ENCODE measurements around the gene GRIA4. TPM values are rescaled to one million over a fixed set of nuclear protein-coding genes. Genes with fewer than 3 reads are reported as not detected.
"Not testable (repeated sequence)": the region's sequence is repeated elsewhere in the genome, so short reads cannot be mapped to it uniquely, and the experiment has no call there.

GRIA4 gene
- total RNA-seq, 1 experiment from 2014 or later = not detected

- DNase-seq (ENCODE audit: low spot score) = no peak
These were observed 249.0 kb downstream of the GRIA4 start for GRCh38 chr11:105858841-105859240.

- no peak for DNase-seq (ENCODE audit: low spot score)
These were observed 250.2 kb downstream of the GRIA4 start for GRCh38 chr11:105860105-105860504.

GRCh38 chr11:105861225-105861624 lies 251.4 kb downstream of the GRIA4 start:
- peak; percentile 14 for DNase-seq (ENCODE audit: low spot score)

- peak; percentile 77 for DNase-seq (ENCODE audit: low spot score)
These were observed 253.0 kb downstream of the GRIA4 start for GRCh38 chr11:105862736-105863367.

GRCh38 chr11:105863523-105863922 lies 253.7 kb downstream of the GRIA4 start:
- DNase-seq (ENCODE audit: low spot score) = no peak

- no peak for DNase-seq (ENCODE audit: low spot score)
These were observed 257.9 kb downstream of the GRIA4 start for GRCh38 chr11:105867742-105868141.

DNA sequence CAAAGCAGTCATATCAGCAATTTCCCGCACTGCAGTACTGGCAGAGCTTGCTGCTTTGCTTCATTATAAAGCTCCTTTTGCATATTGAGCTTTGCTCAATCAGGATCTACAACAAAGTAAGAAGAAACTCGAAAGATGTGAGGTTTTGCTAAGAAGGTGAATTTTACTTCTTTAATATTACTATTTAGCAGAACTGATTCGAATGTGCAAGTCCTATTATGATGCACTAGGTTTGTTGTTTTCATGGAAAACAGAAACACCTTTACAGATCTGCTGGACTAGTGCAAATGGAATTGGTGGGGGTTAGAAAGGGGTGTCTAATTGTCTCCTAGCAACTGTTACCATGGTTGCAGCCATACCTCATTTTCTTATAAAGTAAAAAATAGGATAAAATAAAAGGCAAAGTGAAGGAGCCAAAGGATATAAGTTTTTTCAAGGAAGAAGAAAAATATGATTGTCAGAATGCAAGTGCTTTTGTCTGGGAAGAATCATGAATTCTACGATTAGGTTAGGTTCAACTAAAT lies 259.0 kb downstream of the GRIA4 start:
- no peak for DNase-seq (ENCODE audit: low spot score)

GRCh38 chr11:105870516-105871113 lies 260.7 kb downstream of the GRIA4 start:
- no peak for DNase-seq (ENCODE audit: low spot score)

DNA sequence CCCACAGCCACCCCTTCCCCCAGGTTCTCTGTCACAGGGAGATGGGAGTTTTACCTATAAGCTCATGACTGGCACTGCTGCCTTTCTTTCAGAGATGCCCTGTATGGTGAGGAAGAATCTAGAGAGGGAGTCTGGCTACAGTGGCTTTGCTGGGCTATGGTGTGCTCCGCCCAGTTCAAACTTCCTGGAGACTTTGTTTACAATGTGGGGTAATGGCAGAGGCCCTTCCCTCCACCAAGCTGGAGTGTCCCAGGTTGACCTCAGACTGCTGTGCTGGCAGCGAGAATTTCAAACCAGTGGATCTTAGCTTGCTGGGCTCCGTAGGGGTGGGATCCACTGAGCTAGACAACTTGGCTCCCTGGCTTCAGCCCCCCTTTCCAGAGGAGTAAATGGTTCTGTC lies 268.6 kb downstream of the GRIA4 start:
- peak; percentile 41 for DNase-seq (ENCODE audit: low spot score)

DNA sequence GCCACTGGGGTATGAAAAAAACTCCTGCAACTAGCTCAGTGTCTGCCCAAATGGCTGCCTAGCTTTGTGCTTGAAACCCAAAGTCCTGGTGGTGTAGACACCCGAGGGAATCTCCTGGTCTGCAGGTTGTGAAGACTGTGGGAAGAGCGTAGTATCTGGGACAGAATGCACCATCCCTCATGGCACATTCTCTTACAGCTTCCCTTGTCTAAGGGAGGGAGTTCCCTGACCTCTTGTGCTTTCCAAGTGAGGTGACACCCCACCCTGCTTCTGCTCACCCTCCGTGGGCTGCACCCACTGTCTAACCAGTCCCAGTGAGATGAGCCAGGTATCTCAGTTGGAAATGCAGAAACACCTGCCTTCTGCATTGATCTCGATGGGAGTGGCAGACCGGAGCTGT lies 269.1 kb downstream of the GRIA4 start:
- not testable (repeated sequence) for DNase-seq (ENCODE audit: low spot score)

GRCh38 chr11:105881027-105881426 lies 271.2 kb downstream of the GRIA4 start:
- DNase-seq (ENCODE audit: low spot score) = no peak

GRCh38 chr11:105884436-105884835 lies 274.6 kb downstream of the GRIA4 start:
- DNase-seq (ENCODE audit: low spot score) = no peak

DNA sequence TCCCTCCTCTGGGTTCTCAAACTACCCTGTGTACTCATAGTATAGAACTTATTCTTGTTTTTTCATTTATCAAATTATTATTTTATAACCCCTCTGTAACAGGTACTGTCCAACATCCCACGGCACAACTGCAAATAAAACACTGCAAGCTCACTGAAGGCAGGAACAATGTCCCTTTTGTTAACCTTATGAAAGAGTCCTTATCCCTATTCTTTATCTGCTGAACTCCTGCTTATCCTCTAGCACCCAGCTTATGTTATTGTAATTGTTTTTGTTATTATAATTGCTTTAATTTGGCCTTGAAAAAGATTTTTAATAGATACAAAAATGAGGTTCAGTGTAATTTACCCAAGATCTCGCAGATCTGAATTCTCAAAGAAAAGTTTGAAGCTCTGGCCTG lies 281.8 kb downstream of the GRIA4 start:
- no peak for DNase-seq (ENCODE audit: low spot score)

GRCh38 chr11:105897161-105897560 lies 287.3 kb downstream of the GRIA4 start:
- DNase-seq (ENCODE audit: low spot score) = no peak

- no peak for DNase-seq (ENCODE audit: low spot score)
These were observed 289.9 kb downstream of the GRIA4 start for GRCh38 chr11:105899772-105900171.

- DNase-seq (ENCODE audit: low spot score) = no peak
These were observed 290.7 kb downstream of the GRIA4 start for GRCh38 chr11:105900515-105901035.

DNA sequence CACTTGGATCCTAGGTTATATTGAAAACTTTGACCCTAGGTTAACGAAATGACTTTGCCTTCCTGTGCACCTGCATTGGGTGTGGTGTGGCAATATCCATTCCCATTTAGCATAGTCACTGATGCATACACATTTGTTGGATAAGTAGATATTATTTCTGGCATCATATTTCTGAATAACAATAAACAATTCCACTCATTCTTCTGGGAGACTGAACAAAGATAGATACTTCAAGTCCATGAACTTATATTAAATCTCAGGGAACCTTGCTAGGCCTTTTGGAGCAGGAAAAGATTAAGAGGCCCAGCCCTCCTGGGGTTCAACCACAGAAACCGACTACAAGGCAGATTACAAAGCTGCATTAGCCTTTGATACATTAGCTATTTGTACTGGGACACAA lies 293.2 kb downstream of the GRIA4 start:
- no peak for DNase-seq (ENCODE audit: low spot score)

- no peak for DNase-seq (ENCODE audit: low spot score)
These were observed 296.6 kb downstream of the GRIA4 start for GRCh38 chr11:105906517-105906916.

DNA sequence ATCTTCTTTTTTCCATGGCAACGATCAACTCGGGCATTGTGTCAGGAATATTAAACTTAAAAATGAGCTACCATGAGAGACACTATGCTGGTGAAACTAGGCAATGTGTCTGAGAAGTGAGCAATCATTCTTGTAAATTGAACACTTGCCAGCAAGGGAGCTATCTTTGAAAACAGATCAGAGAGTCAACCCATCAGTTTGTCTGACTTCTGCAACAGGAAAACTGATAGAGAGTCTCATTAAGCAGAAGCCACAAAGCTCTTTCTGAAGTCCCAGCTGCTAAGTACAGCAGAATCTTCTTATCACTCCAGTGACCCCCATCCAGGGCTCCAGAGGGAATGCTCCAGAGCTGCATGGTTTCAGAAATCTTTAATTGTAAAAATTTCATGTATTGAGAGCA lies 297.4 kb downstream of the GRIA4 start:
- no peak for DNase-seq (ENCODE audit: low spot score)

DNA sequence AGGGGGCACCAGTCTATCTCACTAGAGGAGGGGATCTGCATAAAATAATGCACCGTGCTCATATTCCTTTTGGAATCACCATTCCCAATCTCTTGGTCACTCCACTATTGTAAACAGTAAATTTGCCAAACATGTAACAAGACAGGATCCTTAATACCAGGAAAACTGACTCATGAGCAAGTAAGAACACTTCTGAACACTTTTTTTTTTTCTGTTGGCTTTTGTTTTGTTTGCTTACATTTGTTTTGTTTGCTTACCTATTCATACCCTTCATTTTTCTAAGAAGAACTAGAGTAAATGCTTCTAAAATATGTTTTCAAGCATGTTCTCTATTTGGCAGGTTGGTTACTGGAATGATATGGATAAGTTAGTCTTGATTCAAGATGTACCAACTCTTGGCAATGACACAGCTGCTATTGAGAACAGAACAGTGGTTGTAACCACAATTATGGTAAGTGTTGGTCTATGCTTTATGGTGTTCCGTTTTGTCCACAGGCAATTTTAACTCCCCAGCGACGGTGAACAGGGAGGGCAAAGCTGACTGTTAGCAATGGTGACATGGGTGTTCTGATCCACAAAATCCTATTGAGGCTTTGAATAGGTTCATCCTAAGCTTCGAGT lies 300.3 kb downstream of the GRIA4 start:
- no peak for DNase-seq (ENCODE audit: low spot score)

- no peak for DNase-seq (ENCODE audit: low spot score)
These were observed 301.6 kb downstream of the GRIA4 start for GRCh38 chr11:105911454-105911853.

DNA sequence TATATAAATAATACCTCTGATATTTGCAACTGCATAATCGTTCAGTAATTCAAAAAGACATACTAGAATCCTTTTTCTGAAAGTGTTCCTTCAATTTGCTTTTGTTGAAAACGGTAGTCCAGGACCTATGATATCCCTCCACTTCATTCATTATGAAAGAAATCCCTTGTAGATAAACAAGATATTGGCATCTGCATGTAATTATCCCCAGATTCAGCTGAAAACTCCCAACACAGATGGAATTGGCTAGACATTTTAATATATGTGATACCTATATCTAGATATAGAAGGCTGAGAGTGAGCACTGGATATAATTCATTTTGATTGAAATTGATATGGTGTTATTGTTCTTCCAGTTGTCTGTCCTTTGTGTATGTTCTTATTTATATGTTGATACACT lies 302.8 kb downstream of the GRIA4 start:
- DNase-seq (ENCODE audit: low spot score) = no peak

GRCh38 chr11:105915021-105915420 lies 305.1 kb downstream of the GRIA4 start:
- DNase-seq (ENCODE audit: low spot score) = no peak
